ENCODE data around the gene RNU1-4.
"Not testable (repeated sequence)": the region's sequence is repeated elsewhere in the genome, so short reads cannot be mapped to it uniquely, and the experiment has no call there.

Gene RNU1-4

GRCh38 chr1:16740047-16740964 lies at the start of gene RNU1-4:
TSS of gene RNU1-4 (plus strand) at chr1:16740516.
- DNase-seq (ENCODE audit: low read depth): not testable (repeated sequence)

- not testable (repeated sequence) for DNase-seq (ENCODE audit: low read depth)
These were observed 49.2 kb upstream of the RNU1-4 start for GRCh38 chr1:16690971-16691682.

GRCh38 chr1:16692283-16692682 lies 48.0 kb upstream of the RNU1-4 start:
- DNase-seq (ENCODE audit: low read depth): not testable (repeated sequence)

DNA sequence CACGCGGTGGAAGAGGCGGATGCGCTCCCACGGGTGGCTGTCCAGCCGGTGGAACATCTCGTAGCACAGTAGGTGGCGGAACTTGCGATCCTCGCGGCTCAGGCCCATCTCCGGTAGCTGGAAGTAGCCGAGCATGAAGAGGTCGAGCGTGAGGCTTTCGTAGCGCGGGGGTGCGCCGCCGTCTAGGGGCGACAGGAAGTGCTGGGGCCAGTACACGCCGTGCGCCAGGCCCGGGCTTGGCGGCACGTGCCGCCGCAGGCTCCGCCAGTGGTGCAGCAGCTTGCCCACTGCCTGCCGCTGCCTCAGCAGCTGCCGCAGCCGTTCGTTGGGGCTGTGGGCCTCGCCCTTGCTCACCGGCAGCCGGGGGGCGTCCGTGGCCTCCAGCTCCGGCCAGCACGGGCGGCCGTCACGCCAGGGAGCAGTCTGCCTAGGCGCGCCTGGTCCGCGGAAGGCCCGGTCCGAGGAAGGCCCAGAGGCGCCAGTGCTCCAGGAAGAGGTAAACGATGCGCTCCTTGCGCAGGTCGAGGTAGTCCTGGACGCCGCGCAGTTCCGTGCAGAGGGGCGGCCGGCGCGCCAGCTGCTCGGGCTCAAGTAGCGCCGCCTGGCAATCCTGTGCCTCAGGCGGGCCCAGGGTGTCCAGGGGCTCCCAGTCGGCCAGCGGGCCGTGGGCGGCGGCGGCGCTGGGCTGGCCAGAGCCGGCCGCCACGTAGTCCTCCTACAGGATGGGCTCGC lies 47.4 kb upstream of the RNU1-4 start:
- DNase-seq (ENCODE audit: low read depth): not testable (repeated sequence)

DNA sequence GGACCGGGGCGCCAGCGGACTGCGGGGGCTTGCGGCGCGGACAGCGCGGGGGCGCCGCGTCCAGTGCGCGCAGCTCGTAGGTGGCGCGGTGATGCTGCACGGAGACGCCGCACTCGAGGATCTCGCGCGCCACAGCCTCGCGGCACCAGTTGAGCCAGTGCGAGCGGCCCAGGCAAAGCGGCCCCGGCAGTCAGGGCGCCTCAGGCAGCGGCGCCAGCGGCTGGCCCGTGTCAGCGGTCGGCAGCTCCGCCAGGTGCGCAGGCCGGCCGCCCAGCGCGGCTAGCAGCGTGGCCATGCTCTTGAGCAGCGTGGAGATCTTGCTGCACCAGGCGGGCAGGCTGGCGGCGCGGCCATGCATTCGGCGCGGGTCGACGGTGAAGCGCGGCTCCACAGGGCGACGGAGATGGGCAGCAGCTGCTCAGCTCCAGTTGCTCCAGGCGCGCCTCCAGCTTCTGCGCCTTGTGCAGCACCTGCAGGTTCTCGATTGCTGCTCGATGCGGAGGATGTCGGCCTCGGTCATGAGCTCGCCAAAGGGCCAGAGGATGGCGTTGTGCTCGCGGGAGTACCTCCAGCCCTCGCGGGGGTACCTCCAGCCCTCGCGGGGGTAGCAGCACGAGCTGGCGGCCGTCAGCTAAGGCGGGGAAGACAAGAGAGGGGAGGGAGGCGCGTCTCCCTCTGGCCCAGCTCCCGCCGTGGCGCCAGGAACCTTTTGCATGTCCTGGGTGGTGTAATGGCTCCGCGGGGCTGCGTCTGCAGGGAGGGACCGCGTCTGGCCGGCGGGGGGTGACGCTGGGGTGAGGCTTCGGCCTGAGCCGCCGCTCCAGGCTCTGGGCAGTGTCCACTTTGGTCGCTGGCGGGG lies 46.6 kb upstream of the RNU1-4 start:
- not testable (repeated sequence) for DNase-seq (ENCODE audit: low read depth)

DNA sequence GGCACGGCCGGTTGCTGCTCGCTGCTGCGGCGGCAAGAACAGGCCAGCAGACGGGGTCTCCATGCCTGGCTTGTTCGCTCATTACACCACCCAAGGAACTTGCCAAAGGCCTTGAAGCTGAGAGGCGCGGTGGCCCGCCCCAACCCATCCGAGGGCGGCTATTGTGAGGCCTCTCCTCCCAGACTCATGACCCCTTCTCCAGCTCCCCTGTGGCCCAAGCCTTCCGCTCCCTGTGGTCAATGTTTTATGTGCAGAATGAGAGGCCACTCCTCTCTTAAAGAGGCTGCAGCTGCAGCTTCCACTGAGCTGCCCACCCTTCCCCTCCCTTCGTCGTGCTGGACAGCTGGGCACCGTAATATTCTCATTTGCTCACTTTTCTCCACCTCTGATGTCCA lies 46.0 kb upstream of the RNU1-4 start:
- not testable (repeated sequence) for DNase-seq (ENCODE audit: low read depth)

DNA sequence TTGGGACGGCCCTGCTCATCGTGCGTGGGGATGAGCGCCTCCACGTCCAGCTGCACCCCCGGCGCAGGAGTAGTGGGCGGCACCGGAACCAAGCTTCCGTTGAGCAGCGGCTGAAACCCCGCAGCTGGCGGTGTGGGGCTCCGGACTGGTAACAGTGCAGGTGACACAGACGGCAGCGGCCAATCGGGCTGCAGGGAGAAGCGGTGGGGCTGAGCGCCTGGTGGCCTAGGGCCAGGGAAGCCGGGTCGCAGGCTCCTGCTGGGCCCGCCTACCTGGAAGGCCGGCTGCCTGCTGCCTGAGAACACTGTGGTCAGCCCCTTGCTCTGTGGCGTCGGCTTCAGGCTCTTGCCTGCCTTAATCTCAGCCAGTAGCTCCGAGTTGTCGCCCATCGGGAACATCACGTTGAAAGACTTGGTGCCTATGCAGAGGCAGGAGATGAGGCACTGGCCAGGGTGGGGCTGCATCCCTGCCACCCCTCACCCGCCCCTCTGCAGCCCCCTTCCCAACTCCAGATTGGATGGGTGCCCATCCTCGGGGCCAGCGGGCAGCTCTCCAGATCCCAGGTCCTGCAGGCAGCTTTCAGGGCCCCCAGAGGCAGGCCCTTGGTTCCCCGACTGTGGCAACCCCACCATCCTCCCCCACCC lies 43.7 kb upstream of the RNU1-4 start:
- DNase-seq (ENCODE audit: low read depth): not testable (repeated sequence)

- not testable (repeated sequence) for DNase-seq (ENCODE audit: low read depth)
These were observed 43.2 kb upstream of the RNU1-4 start for GRCh38 chr1:16697152-16697551.

GRCh38 chr1:16699440-16699839 lies 40.9 kb upstream of the RNU1-4 start:
- DNase-seq (ENCODE audit: low read depth): not testable (repeated sequence)

GRCh38 chr1:16700138-16700895 lies 40.0 kb upstream of the RNU1-4 start:
- not testable (repeated sequence) for DNase-seq (ENCODE audit: low read depth)

DNA sequence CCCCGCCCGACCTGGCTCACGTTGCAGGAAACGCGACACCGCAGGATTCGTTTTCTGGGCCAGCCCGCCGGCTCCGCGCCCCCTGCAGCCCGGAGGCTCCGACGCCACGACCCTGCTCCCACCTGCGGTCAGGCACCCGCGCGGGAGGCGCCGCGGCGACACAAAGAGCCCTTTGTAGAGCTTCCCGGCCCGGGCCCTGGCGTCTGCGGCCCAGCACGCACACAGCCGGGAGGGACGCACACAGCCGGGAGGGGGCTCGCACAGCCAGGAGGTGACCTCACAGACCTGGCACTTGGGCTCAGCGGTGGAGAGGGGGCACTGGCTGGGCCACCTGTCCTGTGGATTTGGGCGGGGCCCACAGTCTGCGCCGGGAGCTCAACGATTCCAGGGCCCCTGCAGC lies 39.1 kb upstream of the RNU1-4 start:
- DNase-seq (ENCODE audit: low read depth): not testable (repeated sequence)

GRCh38 chr1:16702280-16702679 lies 38.0 kb upstream of the RNU1-4 start:
- not testable (repeated sequence) for DNase-seq (ENCODE audit: low read depth)

- DNase-seq (ENCODE audit: low read depth): not testable (repeated sequence)
These were observed 37.2 kb upstream of the RNU1-4 start for GRCh38 chr1:16703141-16703540.

DNA sequence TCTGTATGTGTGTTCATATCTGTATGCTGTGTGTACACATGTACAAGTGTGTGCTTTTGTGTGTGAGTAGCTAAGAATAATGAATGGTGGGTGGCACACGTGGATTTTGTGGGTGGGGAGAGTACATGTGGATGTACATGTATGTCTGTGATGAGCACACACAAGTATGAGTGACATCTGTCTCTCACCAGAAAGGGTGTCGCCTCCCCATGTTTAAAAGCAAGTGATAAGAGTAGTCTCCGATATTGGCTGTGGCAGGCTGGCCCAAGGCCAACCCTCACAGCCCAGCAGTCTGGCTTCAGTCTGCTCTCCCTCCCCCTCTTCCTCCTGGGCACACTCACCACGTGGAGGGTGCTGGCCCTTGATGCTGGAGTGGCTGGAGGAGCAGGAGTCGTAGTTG lies 36.7 kb upstream of the RNU1-4 start:
- DNase-seq (ENCODE audit: low read depth): not testable (repeated sequence)

DNA sequence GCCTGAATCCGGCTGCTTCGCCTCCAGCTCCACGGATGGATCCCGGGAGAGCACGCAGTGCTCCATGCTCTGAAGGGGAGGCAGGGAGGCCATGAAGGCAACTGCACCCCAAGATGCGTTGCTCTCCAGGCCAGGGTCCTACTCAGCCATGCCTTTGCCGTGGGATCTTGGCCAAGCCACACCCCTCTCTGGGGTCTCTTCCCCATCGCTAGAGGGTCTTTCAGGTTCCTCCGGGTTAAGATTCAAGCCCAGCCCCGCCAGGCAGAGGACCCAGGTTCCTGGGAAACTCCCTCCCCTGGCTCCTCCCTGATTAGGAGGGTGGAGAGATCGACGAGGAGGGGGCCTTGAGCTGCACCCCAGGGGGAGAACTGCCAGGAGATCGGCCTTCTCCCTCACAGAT lies 36.2 kb upstream of the RNU1-4 start:
- not testable (repeated sequence) for DNase-seq (ENCODE audit: low read depth)

DNA sequence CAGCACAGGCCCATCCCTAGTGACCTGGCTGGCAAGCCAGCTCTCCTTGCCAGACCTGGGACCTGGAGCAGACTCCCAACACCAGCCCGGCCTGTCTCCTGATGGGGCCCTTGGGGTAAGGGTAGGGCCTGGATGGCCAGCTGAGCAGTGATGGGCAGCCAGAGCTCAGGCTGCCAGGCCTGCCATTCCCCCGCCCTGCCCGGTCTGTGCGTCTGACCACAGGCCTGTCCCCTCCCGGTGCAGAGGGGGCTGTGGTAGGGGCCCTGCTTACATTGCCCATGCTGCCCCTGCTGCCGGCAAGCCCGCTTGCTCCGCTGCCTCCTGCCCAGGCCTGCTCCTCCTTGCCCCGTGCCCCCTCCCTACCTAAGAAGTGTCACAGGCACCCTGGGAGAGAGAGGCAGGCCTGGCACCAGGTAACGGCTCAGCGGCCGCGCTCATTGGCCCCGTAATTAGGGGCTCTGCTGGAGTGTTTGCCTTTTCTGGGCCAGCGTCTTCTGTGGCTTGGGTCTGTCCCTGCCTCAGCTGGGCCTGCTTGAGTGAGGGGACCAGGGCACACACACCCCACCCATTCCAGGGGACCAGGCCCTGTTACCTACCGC lies 35.7 kb upstream of the RNU1-4 start:
- not testable (repeated sequence) for DNase-seq (ENCODE audit: low read depth)

DNA sequence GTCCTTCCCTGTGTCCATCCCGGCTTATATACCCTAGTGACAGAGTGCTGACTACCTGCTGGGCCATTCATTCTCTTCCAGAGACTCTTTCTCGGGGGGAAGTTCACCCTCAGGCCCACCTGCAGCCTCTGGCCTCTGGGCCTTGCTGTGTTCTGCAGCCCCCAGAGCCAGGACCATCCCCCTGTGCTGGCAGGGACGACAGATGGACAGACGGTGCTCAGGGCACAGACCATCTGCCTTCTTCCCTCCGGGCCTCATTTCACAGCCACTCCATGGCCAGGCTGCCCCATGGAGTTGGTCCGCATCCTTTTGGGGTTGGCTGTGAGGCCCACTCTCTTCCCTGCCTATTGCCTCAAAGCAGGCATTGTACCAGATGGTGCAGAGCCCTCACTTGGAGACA lies 34.0 kb upstream of the RNU1-4 start:
- not testable (repeated sequence) for DNase-seq (ENCODE audit: low read depth)

GRCh38 chr1:16707130-16708093 lies 32.9 kb upstream of the RNU1-4 start:
- not testable (repeated sequence) for DNase-seq (ENCODE audit: low read depth)

Measured in fibroblast of the conjunctiva (primary cell).